HEK293 (cell line): ENCODE measurements around the gene LRFN4.

Experiments
- CTCF ChIA-PET: fragments of 350-600 bp; formaldehyde crosslinking; extraction: SDS; loops from one replicate; lab custom pipeline; 2021; ENCODE audit warnings: antibody characterized with exemption; lab: Yijun Ruan, JAX
- POLR2A ChIA-PET: fragments of 300-600 bp; formaldehyde crosslinking; extraction: SDS; loops from one replicate; lab custom pipeline; 2020; ENCODE audit warnings: antibody characterized with exemption, inconsistent platforms; lab: Yijun Ruan, JAX
- H3K27ac ChIP-seq: fragments of 200-500 bp; sonication (Bioruptor generic); 2 replicates; pipeline ENCODE4 v1.5.1; 2014; ENCODE audit warnings: low read depth, low read length, control low read depth, inconsistent platforms; ENCODE audit errors: extremely low read depth
- H3K36me3 ChIP-seq, 2 experiments: fragments of 200-500 bp in 1 of 2; sonication (Bioruptor generic) in 1 of 2; 1 replicate in 1 of 2; 2 replicates in 1 of 2; pipeline ENCODE4 v1.5.1; 2014 to 2017; ENCODE audit warnings: inconsistent platforms in 2 of 2, low read length in 2 of 2; ENCODE audit not compliant: control insufficient read depth in 2 of 2, insufficient read depth in 1 of 2
- H3K4me1 ChIP-seq: fragments of 200-500 bp; sonication (Bioruptor generic); 2 replicates; pipeline ENCODE4 v1.5.1; 2014; ENCODE audit warnings: mild to moderate bottlenecking, low read length, inconsistent platforms; ENCODE audit not compliant: control insufficient read depth, insufficient read depth
- H3K4me3 ChIP-seq: 2 replicates; pipeline ENCODE4 v1.5.1; 2011; ENCODE audit warnings: low read depth, mild to moderate bottlenecking, control low read depth, low read length, moderate library complexity
- H3K9me3 ChIP-seq: fragments of 200-500 bp; sonication (Bioruptor generic); 2 replicates; pipeline ENCODE4 v1.5.1; 2014; ENCODE audit warnings: low read depth, low read length, inconsistent platforms; ENCODE audit not compliant: control insufficient read depth, insufficient read depth
- FEZF1 ChIP-seq: fragments of 450-650 bp; formaldehyde crosslinking; IDR thresholded peaks from 2 replicates; pipeline ENCODE4 v1.5.1; 2016; ENCODE audit warnings: missing biosample characterization, missing genetic modification characterization
- KLF16 ChIP-seq: fragments of 450-650 bp; formaldehyde crosslinking; IDR thresholded peaks from 2 replicates; pipeline ENCODE4 v1.5.1; 2017; ENCODE audit warnings: missing biosample characterization, missing genetic modification characterization
- MYNN ChIP-seq: fragments of 450-650 bp; formaldehyde crosslinking; IDR thresholded peaks from 2 replicates; pipeline ENCODE4 v1.5.1; 2016; ENCODE audit warnings: missing biosample characterization, missing genetic modification characterization, borderline replicate concordance
- ZNF121 ChIP-seq: fragments of 450-650 bp; formaldehyde crosslinking; IDR thresholded peaks from 2 replicates; pipeline ENCODE4 v1.5.1; 2016; ENCODE audit warnings: missing biosample characterization, missing genetic modification characterization
- ZNF133 ChIP-seq: fragments of 450-650 bp; formaldehyde crosslinking; IDR thresholded peaks from 2 replicates; pipeline ENCODE4 v1.5.1; 2016; ENCODE audit warnings: missing biosample characterization, missing genetic modification characterization
- ZNF335 ChIP-seq: fragments of 450-650 bp; formaldehyde crosslinking; conservative IDR thresholded peaks from 2 replicates; pipeline ENCODE4 v1.5.1; 2016; ENCODE audit warnings: missing biosample characterization, missing genetic modification characterization
- ZNF548 ChIP-seq: fragments of 450-650 bp; formaldehyde crosslinking; IDR thresholded peaks from 2 replicates; pipeline ENCODE4 v1.5.1; 2016; ENCODE audit warnings: missing biosample characterization, missing genetic modification characterization
- ZNF677 ChIP-seq: fragments of 450-650 bp; IDR thresholded peaks from 2 replicates; pipeline ENCODE4 v1.5.0; 2018; ENCODE audit warnings: missing biosample characterization, mild to moderate bottlenecking, missing genetic modification characterization, moderate library complexity
- TF ChIP-seq, protein P1 (sequence below): fragments of 450-650 bp; formaldehyde crosslinking; IDR thresholded peaks from 2 replicates; pipeline ENCODE4 v1.5.1; 2016; ENCODE audit warnings: missing biosample characterization, missing genetic modification characterization
- TF ChIP-seq, protein P2 (sequence below): sonication (generic); formaldehyde crosslinking; IDR thresholded peaks from 2 replicates; pipeline ENCODE4 v1.8.1; 2022; ENCODE audit warnings: mild to moderate bottlenecking, moderate library complexity, missing genetic modification reagents
- TF ChIP-seq, protein P3 (sequence below): fragments of 450-650 bp; formaldehyde crosslinking; IDR thresholded peaks from 2 replicates; pipeline ENCODE4 v1.5.1; 2016; ENCODE audit warnings: missing biosample characterization, missing genetic modification characterization

LRFN4 gene

DNA sequence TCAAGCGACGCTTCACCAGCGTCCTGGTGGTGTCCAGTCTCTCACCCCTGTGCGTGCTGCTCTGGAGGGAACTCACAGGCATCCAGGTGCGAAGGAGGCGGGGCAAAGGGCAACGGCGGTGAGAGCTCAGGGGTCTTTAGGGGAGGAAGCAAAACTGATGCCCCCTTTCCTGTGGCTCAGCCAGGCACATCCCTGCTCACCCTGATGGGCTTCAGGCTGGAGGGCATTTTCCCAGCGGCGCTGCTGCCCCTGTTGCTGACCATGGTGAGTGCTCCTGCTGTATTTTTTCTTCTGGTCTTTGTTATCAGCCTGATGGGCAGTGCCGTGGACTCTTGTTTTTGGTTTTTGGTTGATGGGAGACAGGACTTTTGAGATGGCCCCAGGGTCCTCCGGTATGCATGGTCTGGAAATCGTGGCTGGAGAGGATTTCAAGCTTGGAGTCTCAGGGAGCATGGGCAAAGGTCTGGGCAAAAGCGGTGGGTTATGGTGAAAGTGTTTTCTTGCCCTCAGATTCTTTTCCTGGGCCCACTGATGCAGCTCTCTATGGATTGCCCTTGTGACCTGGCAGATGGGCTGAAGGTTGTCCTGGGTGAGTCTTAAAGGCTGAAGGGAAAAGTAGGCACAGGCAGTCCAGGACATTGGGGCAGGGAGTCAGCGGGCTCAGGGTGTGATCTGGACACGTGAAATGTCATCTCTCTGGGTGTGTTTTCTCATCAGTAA, 12.9 kb upstream of the LRFN4 start:
- POLR2A ChIA-PET: interaction anchor here (0.6 to 5.2 kb wide), 16 partner anchors 8 to 405 kb away, joined by 3 to 40 read pairs (median 4); partner anchors contain the start of genes MRPL11, PC, RBM4 and RBM4B
- H3K9me3 ChIP-seq: no peaks in the 10 kb centered on the region
- TF ChIP-seq, protein P1, sequence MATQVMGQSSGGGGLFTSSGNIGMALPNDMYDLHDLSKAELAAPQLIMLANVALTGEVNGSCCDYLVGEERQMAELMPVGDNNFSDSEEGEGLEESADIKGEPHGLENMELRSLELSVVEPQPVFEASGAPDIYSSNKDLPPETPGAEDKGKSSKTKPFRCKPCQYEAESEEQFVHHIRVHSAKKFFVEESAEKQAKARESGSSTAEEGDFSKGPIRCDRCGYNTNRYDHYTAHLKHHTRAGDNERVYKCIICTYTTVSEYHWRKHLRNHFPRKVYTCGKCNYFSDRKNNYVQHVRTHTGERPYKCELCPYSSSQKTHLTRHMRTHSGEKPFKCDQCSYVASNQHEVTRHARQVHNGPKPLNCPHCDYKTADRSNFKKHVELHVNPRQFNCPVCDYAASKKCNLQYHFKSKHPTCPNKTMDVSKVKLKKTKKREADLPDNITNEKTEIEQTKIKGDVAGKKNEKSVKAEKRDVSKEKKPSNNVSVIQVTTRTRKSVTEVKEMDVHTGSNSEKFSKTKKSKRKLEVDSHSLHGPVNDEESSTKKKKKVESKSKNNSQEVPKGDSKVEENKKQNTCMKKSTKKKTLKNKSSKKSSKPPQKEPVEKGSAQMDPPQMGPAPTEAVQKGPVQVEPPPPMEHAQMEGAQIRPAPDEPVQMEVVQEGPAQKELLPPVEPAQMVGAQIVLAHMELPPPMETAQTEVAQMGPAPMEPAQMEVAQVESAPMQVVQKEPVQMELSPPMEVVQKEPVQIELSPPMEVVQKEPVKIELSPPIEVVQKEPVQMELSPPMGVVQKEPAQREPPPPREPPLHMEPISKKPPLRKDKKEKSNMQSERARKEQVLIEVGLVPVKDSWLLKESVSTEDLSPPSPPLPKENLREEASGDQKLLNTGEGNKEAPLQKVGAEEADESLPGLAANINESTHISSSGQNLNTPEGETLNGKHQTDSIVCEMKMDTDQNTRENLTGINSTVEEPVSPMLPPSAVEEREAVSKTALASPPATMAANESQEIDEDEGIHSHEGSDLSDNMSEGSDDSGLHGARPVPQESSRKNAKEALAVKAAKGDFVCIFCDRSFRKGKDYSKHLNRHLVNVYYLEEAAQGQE (tag by site-specific recombination): 0 out of 2 replicates have a peak, but pooled peaks have one; percentile 15
- TF ChIP-seq ZNF335 (tag by site-specific recombination) (peak; percentile 58), ZNF133 (no peak)
- TF ChIP-seq, protein P2, sequence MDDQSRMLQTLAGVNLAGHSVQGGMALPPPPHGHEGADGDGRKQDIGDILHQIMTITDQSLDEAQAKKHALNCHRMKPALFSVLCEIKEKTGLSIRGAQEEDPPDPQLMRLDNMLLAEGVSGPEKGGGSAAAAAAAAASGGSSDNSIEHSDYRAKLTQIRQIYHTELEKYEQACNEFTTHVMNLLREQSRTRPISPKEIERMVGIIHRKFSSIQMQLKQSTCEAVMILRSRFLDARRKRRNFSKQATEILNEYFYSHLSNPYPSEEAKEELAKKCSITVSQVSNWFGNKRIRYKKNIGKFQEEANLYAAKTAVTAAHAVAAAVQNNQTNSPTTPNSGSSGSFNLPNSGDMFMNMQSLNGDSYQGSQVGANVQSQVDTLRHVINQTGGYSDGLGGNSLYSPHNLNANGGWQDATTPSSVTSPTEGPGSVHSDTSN: 0 out of 2 replicates have a peak, but pooled peaks have one; percentile 12
- TF ChIP-seq, all 188 proteins: peak for 3
- Histone ChIP-seq H3K36me3 (peaks cover 0 to 52% of the 10 kb centered on the region in 2 experiments; a peak in 1 of 3 replicates), H3K4me3 (peak overlapping the region; percentile 71), H3K4me1 (no peaks in the 10 kb centered on the region), H3K27ac (peak overlapping the region; percentile 86; the same call in 1 of the 2 replicates)
- CTCF ChIA-PET: interaction anchor here (0.6 to 2.4 kb wide), 7 partner anchors 12 to 165 kb away, joined by 3 to 6 read pairs (median 4); no protein-coding TSS in a partner anchor

DNA sequence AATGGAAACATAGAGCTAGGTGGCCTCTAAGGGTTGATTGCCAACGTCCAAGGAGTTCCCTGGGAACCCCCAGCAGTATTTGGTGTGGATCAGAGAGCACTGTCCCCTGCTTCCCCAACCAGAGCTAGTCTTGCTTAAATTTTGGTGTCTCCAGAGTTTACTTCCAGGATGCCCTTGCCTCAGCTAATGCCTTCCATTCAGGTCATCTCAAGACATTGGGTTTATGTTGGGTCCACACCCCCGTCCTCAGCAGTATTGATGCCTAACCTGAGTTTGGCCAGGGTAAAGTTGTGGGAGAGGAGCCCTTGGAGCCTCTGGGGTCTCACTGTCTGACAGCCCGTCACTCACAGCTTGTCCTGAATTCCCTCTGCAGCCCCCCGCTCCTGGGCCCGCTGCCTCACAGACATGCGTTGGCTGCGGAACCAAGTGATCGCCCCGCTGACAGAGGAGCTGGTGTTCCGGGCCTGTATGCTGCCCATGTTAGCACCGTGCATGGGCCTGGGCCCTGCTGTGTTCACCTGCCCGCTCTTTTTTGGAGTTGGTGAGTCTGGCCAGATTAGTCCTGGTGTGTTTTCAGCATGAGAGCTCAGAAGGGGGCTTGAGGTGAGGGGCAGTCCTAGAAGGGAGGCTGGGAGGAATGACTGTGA, 12.2 kb upstream of the LRFN4 start:
- CTCF ChIA-PET: interaction anchor here (0.6 to 2.4 kb wide), 6 partner anchors 11 to 151 kb away, joined by 3 to 6 read pairs (median 4); no protein-coding TSS in a partner anchor
- Histone ChIP-seq H3K36me3 (peaks cover 0 to 54% of the 10 kb centered on the region in 2 experiments; a peak in 1 of 3 replicates), H3K4me3 (peak overlapping the region; percentile 71), H3K9me3 (no peaks in the 10 kb centered on the region), H3K4me1 (no peaks in the 10 kb centered on the region)
- TF ChIP-seq ZNF677 (no peak), ZNF548 (no peak), MYNN (no peak), ZNF121 (tag by site-specific recombination) (no peak)
- TF ChIP-seq, all 188 proteins: peak for 0
- H3K27ac ChIP-seq: no peak overlapping the region
- POLR2A ChIA-PET: interaction anchor here (1.6 to 5.2 kb wide), 4 partner anchors 10 to 167 kb away, joined by 5 to 40 read pairs (median 8); partner anchors contain the start of gene RBM4B

DNA sequence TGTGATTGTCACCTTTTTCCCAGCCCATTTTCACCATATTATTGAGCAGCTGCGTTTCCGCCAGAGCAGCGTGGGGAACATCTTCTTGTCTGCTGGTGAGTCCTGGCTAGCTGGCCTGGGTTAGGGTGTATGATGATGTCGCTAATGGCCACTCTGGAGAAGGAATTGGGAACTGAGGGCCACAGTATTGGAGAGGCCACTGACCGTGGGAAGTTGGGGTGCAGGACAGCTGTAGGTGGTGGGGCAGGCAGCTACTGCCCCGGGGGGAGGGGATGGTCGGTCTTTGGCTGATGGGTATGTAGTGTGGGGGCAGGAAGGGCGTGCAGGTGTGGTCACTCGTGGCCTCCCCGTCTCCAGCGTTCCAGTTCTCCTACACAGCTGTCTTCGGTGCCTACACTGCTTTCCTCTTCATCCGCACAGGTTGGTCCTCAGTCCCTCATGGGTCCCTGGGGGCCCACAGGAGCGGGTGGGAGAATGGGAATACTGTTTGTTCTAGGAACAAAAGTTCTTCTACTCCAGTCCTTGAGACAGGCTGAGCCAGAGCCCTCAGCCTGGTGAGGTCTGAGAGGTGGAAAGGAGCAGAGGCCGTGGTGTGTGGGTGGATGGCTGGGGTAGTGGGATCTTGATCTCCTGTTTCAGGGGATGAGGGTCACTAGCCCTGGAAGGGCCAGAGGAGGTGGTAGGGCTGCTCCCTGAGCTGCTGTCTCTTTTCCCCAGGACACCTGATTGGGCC, 11.6 kb upstream of the LRFN4 start:
- no peaks in the 10 kb centered on the region for H3K9me3 ChIP-seq
- no peaks in the 10 kb centered on the region for H3K4me1 ChIP-seq
- ChIA-PET CTCF (interaction anchor here (1.2 to 1.6 kb wide), 2 partner anchors 11 to 36 kb away, joined by 4 read pairs; no protein-coding TSS in a partner anchor), POLR2A (interaction anchor here (5.2 kb wide), 1 partner anchor 10 kb away, joined by 40 read pairs; no protein-coding TSS in a partner anchor)
- no peak overlapping the region for H3K27ac ChIP-seq
- peaks cover 0 to 61% of the 10 kb centered on the region in 2 experiments; a peak in 1 of 3 replicates for H3K36me3 ChIP-seq
- TF ChIP-seq FEZF1 (tag by site-specific recombination): no peak
- TF ChIP-seq, protein P3, sequence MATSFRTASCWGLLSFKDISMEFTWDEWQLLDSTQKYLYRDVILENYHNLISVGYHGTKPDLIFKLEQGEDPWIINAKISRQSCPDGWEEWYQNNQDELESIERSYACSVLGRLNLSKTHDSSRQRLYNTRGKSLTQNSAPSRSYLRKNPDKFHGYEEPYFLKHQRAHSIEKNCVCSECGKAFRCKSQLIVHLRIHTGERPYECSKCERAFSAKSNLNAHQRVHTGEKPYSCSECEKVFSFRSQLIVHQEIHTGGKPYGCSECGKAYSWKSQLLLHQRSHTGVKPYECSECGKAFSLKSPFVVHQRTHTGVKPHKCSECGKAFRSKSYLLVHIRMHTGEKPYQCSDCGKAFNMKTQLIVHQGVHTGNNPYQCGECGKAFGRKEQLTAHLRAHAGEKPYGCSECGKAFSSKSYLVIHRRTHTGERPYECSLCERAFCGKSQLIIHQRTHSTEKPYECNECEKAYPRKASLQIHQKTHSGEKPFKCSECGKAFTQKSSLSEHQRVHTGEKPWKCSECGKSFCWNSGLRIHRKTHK: no peak
- no peak for TF ChIP-seq KLF16 (tag by site-specific recombination)
- TF ChIP-seq, protein P1 (tag by site-specific recombination): no peak
- H3K4me3 ChIP-seq: no peak overlapping the region
